GM18502 (cell line): ENCODE results near the gene TMEM203.

Experiments
- ATAC-seq: cut with Tn5 transposase; IDR thresholded peaks from one replicate; pipeline ENCODE4 v1.9.1; 2021; ENCODE audit warnings: mild to moderate bottlenecking; ENCODE audit not compliant: unreplicated experiment, poor library complexity

The TMEM203 gene

DNA sequence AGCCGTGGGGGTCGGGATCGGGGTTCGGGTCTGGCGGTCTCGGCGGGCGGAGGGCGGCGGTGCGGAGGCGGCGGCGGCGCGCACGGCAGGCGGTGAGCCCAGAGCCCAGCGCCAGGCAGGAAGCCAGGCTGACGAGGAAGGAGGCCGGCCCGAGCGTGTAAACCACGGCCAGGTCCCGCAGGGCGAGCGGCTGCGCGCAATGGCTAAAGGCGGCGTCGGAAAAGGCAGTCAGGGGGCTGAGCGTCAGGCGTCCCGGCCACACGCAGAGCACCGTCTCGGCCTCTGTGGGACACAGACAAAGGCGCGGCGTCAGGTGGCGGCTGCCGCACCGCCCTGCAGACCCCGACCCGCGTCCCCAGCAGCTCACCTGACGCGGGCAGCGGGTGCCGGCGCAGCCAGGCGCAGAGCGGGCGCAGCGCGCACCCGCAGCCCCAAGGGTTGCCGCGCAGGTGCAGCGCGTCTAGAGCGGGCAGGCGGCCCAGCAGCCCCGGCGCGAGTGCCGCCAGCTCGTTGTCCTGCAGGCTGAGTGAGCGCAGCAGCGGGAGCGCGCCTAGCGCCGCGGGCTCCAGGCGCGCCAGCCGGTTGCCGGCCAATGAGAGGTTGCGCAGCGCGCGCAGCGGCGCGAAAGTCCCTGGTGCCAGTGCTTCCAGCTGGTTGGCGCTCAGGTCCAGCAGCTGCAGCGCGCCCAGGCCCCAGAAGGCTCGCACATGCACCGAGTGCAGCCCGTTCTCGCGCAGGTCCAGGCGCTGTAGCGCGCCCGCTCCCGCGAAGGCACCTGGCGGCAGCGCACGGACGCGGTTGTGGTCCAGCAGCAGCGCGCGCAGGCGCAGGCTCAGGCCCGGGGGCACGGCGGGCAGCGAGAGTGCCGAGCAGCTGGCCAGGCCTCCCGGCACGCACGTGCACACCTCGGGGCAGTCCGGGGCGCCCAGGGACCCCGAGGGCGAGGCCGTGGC lies 36.3 kb downstream of the TMEM203 start:
- ATAC-seq, result no peak

DNA sequence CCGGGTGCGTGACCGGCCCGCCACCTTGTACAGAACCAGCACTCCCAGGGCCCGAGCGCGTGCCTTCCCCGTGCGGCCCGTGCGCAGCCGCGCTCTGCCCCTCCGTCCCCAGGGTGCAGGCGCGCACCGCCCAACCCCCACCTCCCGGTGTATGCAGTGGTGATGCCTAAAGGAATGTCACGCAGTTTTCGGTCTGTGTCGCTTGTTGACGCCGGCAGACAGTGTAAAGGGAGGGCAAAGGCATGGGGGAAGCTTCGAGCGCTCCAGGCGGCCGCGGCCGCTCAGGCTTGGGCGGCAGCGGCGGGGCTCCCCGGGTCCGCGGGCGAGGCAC lies 36.9 kb downstream of the TMEM203 start:
- ATAC-seq, result no peak

DNA sequence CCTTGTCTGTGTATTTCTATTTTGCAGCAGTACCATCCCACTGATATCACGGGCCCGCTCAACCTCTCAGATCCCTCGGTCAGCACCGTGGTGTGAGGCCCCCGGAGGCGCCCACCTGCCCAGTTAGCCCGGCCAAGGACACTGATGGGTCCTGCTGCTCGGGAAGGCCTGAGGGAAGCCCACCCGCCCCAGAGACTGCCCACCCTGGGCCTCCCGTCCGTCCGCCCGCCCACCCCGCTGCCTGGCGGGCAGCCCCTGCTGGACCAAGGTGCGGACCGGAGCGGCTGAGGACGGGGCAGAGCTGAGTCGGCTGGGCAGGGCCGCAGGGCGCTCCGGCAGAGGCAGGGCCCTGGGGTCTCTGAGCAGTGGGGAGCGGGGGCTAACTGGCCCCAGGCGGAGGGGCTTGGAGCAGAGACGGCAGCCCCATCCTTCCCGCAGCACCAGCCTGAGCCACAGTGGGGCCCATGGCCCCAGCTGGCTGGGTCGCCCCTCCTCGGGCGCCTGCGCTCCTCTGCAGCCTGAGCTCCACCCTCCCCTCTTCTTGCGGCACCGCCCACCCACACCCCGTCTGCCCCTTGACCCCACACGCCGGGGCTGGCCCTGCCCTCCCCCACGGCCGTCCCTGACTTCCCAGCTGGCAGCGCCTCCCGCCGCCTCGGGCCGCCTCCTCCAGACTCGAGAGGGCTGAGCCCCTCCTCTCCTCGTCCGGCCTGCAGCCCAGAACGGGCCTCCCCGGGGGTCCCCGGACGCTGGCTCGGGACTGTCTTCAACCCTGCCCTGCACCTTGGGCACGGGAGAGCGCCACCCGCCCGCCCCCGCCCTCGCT lies 37.5 kb downstream of the TMEM203 start:
- no peak for ATAC-seq

DNA sequence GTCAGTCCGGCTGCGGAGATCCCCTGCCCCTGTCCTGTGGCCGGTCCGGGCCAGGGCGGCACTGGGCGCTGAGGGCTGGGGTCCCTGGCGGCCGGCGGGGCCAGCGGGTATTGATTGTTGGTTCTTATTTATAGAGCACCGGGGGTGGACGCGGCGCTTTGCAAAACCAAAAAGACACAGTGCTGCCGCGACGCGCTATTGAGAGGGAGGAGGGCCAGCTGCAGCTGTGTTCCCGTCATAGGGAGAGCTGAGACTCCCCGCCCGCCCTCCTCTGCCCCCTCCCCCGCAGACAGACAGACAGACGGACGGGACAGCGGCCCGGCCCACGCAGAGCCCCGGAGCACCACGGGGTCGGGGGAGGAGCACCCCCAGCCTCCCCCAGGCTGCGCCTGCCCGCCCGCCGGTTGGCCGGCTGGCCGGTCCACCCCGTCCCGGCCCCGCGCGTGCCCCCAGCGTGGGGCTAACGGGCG lies 38.1 kb downstream of the TMEM203 start:
- no peak for ATAC-seq

DNA sequence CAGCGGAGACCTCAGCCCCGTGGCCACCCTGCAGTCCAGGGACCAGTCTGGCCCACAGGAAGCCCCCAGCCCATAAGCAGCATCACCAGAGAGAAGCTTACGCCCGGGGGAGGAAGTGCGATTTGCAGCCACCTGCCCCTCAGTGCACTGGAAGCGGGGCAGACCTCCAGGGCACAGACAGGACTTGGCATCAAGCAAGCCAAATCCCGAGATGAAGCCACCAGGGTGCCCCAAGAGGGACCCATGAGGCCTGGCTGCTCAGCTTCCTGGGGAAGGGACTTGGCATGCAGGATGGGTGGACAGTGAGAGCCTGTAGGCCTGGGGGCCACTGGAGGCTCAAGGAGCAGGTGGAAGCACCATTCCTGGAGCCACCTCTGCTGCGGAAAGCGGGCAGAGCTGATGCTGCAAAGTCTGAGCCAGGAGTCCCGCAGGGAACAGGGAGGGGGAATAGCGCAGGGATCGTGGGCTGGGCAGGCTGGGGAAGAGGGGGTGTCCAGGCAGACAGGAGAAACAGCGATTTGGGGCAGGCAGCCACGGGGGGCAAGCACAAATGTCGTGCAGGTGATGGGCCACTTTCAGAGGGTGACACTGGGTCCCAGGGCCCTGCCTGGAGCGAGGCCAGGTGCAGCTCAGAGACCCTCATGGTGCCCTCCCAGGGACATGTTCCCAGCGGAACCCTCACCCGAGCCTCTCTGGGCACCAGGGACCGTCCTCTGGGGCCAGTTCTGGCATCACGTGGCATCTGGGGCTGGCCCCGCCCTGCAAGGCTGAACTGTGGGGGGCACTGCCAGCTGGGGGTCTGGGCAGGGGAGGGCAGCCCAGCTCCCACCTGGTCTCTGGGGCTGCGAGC lies 38.8 kb downstream of the TMEM203 start:
- ATAC-seq, result no peak

DNA sequence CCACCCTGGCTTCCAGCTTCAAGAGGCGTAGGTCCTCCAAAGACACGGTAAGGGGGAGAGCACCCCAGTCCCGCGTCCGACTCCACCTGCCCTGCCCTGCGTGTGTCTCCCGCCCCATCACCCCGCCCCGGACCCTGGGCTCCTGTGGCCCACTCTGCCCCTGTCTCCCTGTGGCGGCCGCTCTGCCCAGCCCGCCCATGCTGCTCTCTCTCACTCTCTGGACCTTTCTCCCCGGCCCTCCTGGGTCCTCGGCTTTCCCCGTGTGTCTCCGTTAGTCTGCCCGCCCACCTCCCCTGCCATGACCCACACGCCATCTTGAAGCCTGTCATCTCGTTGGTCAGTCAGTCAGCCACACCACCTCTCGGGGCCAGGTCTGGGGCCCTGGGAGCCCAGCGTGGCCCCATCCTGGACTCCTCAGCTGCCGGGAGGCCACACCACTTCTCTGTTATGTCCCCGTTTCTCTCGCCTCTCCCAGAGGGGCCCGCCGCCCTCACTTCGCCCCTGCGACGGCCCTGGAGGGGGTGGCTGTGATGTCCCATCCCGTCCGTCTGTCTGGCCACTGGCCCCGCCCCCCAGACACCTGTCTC lies 40.1 kb downstream of the TMEM203 start:
- no peak for ATAC-seq

DNA sequence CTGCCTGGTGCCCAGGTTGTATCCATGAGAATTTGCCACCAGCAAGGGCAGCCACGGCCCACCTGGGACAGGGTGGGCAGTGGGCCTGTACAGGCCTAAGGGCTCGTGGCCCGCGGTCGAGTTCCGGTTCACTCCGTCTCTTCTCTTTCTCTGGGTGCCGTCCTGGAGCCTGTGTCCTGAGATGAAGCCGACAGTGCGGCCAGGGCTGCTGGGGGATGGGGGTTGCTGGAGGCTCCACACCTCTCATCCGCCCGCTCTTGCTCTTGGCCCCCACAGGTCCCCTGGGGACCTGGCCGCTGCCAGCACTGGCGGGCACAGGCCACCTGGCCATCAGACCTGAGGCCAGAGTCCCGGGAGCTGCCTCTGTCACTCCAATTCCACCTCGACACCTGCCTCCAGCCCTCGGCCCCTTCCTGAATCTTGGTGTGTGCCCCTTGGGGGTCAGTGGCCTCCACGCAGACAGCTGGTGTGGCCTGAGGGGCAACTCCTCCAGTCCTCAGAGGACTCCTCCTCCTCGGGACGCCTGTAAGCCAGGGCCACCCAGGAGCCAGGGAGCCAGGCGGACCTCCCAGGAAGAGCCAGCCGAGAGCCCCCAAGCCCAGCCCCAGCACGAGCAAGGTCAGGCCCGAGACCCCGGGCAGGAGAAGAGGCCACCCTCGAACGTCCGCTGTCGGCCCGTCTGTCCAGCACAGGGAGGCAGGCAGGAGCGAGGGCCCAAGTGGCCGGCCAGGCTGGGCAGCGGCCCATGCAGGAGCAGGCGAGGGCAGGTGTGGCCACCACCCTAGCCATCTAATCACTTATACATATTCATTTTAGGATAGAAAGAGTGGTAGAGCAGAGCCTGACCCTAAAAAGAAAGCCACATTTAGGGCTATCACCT lies 40.8 kb downstream of the TMEM203 start:
- no peak for ATAC-seq

DNA sequence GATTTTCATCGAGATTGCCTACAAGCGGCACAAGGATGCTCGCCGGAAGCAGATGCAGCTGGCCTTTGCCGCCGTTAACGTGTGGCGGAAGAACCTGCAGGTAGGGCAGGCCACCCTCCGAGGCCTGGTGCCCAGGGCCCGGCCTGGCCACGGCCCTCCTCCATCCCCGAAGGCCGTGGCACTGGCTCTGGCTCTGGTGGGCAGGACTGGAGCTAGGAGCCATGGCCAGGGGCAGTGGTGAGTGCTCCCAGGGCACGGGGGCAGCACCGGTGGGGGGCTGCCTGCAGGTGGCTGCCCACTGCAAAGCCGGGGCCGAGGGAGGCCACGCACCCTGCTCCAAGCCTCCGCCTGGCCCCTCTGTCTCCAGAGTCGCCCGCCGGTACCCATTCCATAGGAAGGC lies 41.6 kb downstream of the TMEM203 start:
- ATAC-seq, result no peak

DNA sequence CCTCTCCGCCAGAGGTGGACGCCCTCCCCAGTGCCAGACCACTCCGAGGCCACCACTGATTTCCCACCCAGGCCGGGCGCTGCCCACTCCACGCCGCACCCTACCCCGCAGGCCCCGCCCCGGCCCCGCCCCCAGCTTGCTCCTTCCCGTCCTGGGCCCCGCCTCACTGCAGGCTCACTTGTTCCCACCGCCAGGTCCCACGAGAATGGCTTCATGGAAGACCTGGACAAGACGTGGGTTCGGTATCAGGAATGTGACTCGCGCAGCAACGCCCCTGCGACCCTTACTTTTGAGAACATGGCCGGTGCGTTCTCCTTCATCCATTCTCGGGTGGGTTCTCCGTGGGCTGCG lies 42.1 kb downstream of the TMEM203 start:
- ATAC-seq, result no peak

DNA sequence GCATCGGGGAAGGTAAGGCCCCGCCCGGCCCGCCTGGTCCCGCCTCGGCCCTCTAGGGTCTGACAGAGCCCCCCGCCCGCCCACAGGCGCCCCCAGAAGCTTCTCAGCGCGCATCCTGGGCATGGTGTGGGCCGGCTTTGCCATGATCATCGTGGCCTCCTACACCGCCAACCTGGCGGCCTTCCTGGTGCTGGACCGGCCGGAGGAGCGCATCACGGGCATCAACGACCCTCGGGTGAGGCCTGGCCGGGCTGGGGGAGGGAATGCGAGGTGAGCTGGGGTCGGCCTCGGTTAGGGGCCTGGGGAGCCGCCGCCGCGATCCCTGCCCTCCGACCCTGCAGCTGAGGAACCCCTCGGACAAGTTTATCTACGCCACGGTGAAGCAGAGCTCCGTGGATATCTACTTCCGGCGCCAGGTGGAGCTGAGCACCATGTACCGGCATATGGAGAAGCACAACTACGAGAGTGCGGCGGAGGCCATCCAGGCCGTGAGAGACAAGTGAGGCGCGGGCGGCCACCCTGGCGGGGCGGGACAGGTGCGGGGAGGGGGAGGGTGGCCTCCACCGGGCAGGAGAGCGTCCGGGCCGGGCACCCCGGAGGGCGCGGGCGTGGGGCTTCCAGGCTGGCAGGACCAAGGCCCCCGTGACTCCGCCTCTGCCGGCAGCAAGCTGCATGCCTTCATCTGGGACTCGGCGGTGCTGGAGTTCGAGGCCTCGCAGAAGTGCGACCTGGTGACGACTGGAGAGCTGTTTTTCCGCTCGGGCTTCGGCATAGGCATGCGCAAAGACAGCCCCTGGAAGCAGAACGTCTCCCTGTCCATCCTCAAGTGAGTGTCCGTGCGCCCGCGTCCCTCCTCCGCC lies 42.7 kb downstream of the TMEM203 start:
- no peak for ATAC-seq

DNA sequence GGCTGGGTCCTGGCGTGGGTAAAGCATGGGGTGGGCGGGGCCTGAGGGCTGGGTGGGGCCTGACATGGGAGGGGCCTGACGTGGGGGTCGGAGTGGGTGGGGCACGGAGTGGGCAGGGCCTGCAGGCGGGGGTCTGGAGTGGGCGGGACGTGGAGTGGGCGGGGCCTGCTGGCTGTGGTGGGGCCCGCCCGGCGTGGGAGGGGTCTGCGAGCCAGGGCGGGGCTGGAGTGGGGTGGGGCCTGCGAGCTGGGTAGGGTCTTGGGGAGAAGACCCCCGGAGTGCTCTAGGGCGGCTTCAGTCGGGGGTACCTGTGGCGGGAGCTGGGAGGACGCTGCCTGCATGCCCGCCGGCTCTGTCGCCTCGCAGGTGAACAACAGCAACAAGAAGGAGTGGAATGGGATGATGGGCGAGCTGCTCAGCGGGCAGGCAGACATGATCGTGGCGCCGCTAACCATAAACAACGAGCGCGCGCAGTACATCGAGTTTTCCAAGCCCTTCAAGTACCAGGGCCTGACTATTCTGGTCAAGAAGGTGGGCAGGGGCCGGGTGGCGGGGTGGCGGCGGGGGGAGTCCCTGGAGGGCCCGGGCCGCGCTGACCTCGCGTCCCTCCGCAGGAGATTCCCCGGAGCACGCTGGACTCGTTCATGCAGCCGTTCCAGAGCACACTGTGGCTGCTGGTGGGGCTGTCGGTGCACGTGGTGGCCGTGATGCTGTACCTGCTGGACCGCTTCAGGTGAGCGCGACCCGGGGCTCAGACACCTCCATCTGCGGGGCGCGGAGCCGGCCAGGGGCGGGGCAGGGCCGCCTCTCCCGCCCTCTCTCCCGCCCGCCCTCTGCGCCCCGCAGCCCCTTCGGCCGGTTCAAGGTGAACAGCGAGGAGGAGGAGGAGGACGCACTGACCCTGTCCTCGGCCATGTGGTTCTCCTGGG lies 43.6 kb downstream of the TMEM203 start:
- no peak for ATAC-seq

DNA sequence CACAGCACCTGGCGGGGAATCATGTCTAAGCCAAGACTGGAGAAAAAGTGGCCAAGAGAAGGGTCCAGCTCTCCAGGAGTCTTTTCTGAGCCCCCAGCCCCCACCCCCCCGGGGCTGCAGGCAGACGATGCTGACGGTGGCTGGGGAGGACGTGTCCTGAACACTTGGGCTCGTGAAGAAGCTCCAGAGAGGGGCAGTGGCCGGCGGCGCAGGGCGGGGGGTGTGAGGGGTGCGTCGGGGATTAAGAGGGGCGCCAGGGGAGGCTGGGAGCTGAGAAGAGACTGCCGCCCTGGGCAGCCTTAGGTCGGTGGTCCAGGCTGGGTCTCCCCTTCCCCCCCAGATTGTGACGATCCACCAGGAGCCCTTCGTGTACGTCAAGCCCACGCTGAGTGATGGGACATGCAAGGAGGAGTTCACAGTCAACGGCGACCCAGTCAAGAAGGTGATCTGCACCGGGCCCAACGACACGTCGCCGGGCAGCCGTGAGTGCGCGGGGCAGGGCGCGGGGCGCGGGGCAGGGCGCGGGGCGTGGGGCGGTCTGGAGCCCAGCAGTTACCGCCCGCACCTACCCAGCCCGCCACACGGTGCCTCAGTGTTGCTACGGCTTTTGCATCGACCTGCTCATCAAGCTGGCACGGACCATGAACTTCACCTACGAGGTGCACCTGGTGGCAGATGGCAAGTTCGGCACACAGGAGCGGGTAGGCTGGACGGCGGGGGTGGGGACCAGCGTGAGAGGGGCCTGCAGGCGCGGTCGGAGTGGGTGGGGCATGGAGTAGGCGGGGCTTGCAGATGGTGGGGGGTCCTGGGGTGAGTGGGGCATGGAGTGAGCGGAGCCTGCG lies 44.5 kb downstream of the TMEM203 start:
- no peak for ATAC-seq

DNA sequence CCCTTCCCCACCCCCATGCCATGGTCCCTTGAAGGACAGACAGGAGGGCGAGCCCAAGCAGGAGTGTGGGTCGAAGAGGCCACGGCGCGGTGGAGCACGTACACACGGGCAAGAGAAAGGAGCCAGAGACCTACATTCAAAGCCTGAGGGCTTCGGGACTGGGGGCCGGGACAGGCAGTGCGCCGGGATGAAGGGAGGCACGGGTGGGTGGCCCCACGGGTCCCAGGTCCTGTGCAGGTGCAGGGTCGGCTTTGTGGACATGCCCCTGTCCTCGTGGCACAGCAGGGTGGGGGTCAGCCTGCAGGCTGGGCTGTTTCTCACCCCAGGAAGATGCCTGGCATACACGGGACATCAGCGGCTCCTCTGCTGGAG lies 45.4 kb downstream of the TMEM203 start:
- ATAC-seq, result no peak

DNA sequence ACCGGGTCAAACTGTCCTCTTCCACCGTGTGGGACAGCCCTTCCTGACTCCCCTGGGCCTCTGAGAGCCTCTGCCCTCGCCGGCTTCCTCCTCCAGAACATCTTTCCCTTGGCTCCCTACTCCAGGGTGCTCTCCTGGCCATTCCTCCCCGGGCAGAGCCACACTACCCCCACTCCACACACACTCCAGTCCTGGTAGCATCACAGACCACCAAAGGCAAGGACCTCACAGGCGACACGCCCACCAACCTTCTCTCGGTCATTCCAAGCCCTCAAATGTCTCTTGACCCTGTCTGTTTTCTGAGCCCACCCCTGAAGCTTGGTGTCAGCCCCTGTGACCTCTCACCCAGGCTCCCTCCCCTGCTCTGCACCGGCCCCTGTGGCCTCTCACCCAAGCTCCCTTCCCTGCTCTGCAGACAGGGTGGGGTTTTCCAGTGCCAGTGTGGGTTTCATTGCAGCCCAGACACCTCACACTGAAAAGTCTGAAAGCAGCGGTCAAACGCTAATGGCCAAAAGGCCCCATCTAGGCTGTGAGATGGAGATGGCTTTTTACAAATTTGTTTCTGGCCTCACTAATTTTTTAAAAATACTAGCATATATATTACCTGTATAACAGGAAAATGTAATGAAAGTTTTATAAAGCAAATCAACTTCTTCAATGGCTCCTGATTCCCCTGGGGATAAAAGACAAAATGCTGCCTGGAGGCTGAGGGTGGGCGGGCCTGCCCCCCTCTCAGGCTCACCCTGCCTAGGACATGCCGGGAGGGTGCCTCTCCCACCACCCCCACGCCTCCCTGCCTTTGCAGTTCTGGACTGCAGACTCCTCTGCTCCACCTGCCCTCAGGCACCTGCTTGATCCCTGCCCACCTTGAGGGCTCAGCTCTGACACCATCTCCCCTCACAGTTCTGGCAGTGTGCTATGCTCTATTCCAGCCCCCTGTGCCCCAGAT lies 46.1 kb downstream of the TMEM203 start:
- ATAC-seq, result no peak

DNA sequence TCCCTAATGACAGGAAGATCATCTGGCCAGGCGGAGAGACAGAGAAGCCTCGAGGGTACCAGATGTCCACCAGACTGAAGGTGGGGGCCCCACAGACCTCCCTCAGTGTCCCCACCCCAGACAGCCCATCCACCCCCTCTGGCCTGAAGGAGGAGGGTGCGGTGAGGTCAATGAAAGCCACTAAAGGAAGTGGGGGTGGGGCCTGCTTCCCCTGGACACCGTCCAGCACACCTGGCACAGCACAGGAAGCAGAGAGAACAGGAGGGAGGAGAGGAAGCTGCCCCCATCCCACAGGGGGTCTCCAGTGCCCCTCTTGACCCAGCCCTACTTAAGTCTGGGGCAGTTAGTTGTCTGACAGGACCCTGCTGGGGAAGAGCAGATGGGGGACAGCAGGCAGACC lies 46.8 kb downstream of the TMEM203 start:
- ATAC-seq, result no peak
